HFFc6 (cell line): ENCODE data around the gene CADM2. TPM values are rescaled to one million over a fixed set of nuclear protein-coding genes. Genes with fewer than 3 reads are reported as not detected.

Source experiments
- DNase-seq: peaks from one replicate; pipeline ENCODE4 v3.0.0-alpha.2; 2018
- H3K27ac Mint-ChIP-seq: 2 replicates; pipeline ENCODE4 v1.8.0; 2020; ENCODE audit warnings: mild to moderate bottlenecking, mixed read lengths
- H3K27me3 Mint-ChIP-seq: 2 replicates; pipeline ENCODE4 v1.8.0; 2021; ENCODE audit warnings: mild to moderate bottlenecking, moderate library complexity, mixed read lengths; ENCODE audit not compliant: insufficient read depth
- H3K36me3 Mint-ChIP-seq: 2 replicates; pipeline ENCODE4 v1.8.0; 2021; ENCODE audit warnings: low read depth, mixed read lengths
- H3K4me1 Mint-ChIP-seq: 2 replicates; pipeline ENCODE4 v1.8.0; 2020; ENCODE audit warnings: low read depth, mixed read lengths
- H3K4me3 Mint-ChIP-seq: 2 replicates; pipeline ENCODE4 v1.8.0; 2020; ENCODE audit warnings: mild to moderate bottlenecking, moderate library complexity, mixed read lengths
- H3K9me3 Mint-ChIP-seq: 2 replicates; pipeline ENCODE4 v1.8.0; 2020; ENCODE audit warnings: mild to moderate bottlenecking, mixed read lengths
- total RNA-seq, 6 experiments: library from RNA; stranded (reverse); fragmentation: NEBNext Ultra II Directional; extraction: Animal tissue kit (Norgen Biotek cat#: 25700); gene quantifications; 2 replicates in 1 of 6; 3 replicates in 5 of 6; pipeline ENCODE4 v1.2.3, GENCODE V29; 2021
- TF ChIP-seq, protein P1 (sequence below): fragments of 200-600 bp; sonication (generic); IDR thresholded peaks from 2 replicates; pipeline ENCODE4 v1.5.0; 2021; ENCODE audit warnings: antibody characterized with exemption, mild to moderate bottlenecking

The CADM2 gene
- total RNA-seq, 6 experiments from 2014 or later = not detected

DNA sequence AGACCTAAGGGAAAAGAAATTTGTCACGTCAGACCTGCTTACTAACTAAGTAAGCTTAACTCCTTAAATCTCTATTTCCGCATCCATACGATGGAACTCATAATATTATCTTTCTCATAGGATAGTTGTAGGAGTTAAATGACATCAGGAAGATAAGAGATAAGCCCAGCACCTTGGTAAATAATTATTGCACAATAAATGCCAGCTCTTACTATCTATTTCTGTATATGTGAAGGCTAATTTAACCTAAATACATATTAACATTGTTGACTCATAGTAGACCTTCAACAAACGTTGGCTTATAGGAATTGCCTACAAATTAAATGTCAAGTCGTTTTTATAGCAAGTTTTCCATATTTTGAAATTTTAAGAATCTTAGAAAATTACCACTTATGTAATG, 709.0 kb downstream of the CADM2 start:
- no peaks in the 10 kb centered on the region for H3K4me1 Mint-ChIP-seq
- TF ChIP-seq, protein P1, sequence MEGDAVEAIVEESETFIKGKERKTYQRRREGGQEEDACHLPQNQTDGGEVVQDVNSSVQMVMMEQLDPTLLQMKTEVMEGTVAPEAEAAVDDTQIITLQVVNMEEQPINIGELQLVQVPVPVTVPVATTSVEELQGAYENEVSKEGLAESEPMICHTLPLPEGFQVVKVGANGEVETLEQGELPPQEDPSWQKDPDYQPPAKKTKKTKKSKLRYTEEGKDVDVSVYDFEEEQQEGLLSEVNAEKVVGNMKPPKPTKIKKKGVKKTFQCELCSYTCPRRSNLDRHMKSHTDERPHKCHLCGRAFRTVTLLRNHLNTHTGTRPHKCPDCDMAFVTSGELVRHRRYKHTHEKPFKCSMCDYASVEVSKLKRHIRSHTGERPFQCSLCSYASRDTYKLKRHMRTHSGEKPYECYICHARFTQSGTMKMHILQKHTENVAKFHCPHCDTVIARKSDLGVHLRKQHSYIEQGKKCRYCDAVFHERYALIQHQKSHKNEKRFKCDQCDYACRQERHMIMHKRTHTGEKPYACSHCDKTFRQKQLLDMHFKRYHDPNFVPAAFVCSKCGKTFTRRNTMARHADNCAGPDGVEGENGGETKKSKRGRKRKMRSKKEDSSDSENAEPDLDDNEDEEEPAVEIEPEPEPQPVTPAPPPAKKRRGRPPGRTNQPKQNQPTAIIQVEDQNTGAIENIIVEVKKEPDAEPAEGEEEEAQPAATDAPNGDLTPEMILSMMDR = no peak
- no peaks in the 10 kb centered on the region for H3K36me3 Mint-ChIP-seq
- no peak overlapping the region for H3K27ac Mint-ChIP-seq
- no peaks in the 10 kb centered on the region for H3K27me3 Mint-ChIP-seq
- no peak for DNase-seq
- H3K9me3 Mint-ChIP-seq = peaks cover 11% of the 10 kb centered on the region
- no peak overlapping the region for H3K4me3 Mint-ChIP-seq

DNA sequence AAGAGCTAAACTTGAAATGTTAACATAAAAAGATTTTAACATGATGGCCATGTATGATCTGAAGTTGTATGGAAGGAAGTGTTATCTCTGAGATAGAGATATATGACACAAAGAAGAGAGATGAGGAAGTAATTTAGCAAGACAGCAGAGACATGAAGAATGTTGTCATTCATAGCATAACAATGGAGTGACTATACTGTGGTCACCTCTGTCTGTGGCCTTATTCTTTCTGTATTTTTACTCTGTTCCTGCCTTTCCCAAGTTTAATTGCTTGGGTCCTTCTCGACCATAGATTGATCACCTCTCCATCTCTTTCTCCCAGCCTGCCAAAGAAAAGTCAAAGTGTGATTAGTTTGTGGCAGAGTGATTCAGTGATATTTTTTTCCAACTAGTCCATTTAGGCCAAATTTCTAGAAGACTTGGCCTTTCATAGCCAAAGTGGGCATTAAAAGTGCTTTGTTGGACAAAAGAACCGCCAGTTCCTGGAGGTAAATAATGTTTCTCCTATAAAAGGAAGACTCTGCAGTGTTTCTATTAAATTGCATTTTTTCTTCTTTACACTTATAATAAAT, 711.9 kb downstream of the CADM2 start:
- no peak overlapping the region for H3K27ac Mint-ChIP-seq
- H3K4me1 Mint-ChIP-seq = no peaks in the 10 kb centered on the region
- H3K9me3 Mint-ChIP-seq = peaks cover 16% of the 10 kb centered on the region
- DNase-seq = no peak
- no peak overlapping the region for H3K4me3 Mint-ChIP-seq
- TF ChIP-seq, protein P1 = no peak
- no peaks in the 10 kb centered on the region for H3K36me3 Mint-ChIP-seq
- H3K27me3 Mint-ChIP-seq = no peaks in the 10 kb centered on the region

DNA sequence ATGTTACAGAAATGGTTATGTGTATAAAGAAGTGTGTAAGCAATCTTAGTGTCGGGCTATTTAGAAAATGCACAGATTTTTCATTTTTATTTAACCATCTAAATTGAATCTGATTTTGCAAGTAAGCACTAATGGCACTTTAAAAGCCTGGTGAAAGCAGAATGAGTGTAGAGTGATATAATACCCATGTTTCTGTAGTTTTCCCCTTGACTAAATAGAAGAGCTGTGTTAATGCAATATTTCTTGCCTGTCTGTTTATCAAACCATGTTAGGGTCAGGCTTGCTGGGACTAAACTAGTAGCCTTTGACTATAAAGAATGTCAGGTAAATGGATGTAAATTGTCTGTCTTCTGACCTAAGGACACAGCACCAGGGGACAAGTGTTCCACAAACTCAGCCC, 714.0 kb downstream of the CADM2 start:
- H3K4me3 Mint-ChIP-seq = no peak overlapping the region
- TF ChIP-seq, protein P1 = no peak
- no peaks in the 10 kb centered on the region for H3K4me1 Mint-ChIP-seq
- no peaks in the 10 kb centered on the region for H3K36me3 Mint-ChIP-seq
- H3K27me3 Mint-ChIP-seq = no peaks in the 10 kb centered on the region
- peaks cover 13% of the 10 kb centered on the region for H3K9me3 Mint-ChIP-seq
- DNase-seq = no peak
- no peak overlapping the region for H3K27ac Mint-ChIP-seq

DNA sequence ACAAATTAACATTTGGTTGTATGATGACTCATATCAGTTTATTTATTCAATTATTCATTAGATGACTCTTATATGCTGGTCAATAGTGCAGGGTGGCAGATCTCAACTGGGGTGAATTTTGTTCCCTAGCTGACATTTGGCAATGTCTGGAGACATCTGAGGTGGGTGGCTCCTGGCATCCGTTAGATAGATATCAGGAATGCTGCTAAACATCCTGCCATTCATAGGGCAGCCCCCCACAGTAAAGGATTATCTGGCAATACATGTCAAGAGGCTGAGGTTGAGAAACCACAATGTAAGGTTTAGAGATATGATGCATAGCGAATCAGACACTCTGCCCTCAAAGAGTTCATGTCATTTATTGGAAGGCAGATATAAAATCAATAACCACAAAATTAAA, 719.9 kb downstream of the CADM2 start:
- H3K36me3 Mint-ChIP-seq = no peaks in the 10 kb centered on the region
- no peaks in the 10 kb centered on the region for H3K27me3 Mint-ChIP-seq
- H3K4me1 Mint-ChIP-seq = no peaks in the 10 kb centered on the region
- TF ChIP-seq, protein P1 = no peak
- no peak overlapping the region for H3K4me3 Mint-ChIP-seq
- H3K9me3 Mint-ChIP-seq = peaks cover 14% of the 10 kb centered on the region
- no peak overlapping the region for H3K27ac Mint-ChIP-seq
- DNase-seq = no peak

DNA sequence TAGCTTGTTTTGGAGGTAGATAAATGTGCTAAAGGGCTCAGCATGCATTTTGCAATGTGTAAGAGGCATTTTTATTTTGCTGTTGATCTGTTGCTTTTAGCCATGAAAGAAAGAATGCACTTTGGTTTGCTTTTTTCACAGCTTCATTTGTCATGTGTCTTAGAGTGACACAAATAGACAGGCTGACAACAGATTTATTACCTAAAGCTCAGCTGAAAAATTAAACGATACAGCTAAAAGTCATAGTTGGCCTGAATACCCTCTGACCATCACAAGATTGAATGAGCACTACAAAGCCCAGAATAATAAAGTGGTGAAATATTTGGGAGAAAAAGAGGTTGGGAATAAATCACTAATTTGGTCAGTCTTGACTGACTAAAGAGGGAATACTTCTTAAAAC, 723.1 kb downstream of the CADM2 start:
- H3K36me3 Mint-ChIP-seq = no peaks in the 10 kb centered on the region
- no peak overlapping the region for H3K4me3 Mint-ChIP-seq
- no peaks in the 10 kb centered on the region for H3K4me1 Mint-ChIP-seq
- DNase-seq = no peak
- no peak overlapping the region for H3K27ac Mint-ChIP-seq
- H3K27me3 Mint-ChIP-seq = no peaks in the 10 kb centered on the region; the same call in 1 of the 2 replicates
- TF ChIP-seq, protein P1 = no peak
- H3K9me3 Mint-ChIP-seq = peaks cover 9% of the 10 kb centered on the region

DNA sequence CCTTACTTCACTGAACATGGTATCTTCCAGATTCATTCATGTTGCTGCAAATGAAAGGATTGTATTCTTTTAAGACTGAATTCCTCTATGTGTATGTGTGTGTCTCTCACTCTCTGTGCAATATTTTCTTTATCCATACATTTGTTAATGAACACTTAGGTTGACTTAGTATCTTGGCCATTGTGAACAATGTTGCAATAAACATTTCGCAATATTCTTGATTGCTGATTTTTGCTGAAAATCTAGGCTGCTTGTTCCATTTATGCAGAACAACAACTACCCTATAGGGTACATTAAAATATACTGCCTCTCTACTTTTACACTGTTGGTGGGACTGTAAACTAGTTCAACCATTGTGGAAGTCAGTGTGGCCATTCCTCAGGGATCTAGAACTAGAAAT, 732.4 kb downstream of the CADM2 start:
- H3K9me3 Mint-ChIP-seq = peaks cover 17% of the 10 kb centered on the region
- no peak overlapping the region for H3K27ac Mint-ChIP-seq
- H3K4me1 Mint-ChIP-seq = no peaks in the 10 kb centered on the region
- H3K36me3 Mint-ChIP-seq = peaks cover 5% of the 10 kb centered on the region
- no peaks in the 10 kb centered on the region for H3K27me3 Mint-ChIP-seq
- no peak overlapping the region for H3K4me3 Mint-ChIP-seq
- TF ChIP-seq, protein P1 = no peak
- no peak for DNase-seq
